ENCODE data around the gene PLAGL1. TPM values are rescaled to one million over a fixed set of nuclear protein-coding genes. Genes with fewer than 3 reads are reported as not detected.

The PLAGL1 gene
- total RNA-seq, 4 donors from 2014 or later, result 21.7 to 39.2 (median 27.8) TPM

- 93 to 94% methylated on average over 8 of the region's 8 CpGs for WGBS, 2 donors
These were observed 52.1 kb downstream of the PLAGL1 start for GRCh38 chr6:143955971-143956370.

DNA sequence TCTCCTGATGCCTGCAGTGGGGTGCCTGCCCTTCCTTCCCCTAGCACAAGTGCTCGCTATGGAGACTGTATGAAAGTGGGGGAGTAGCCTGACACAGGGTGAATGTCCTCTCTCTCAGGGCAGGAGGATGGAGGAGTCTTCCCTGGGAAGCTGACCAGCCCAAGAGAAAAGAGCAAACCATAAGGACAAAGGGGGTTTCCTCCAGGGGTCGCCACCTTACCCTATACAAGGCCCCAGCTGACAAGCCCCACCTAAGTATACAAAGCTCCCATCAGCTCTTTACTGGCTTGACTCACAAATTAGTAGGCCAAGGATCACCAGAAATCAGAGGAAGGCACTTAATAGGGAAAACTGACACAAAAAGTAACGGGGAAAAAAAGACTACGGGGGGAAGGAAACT is 54.1 kb downstream of the PLAGL1 start:
- WGBS, 2 donors, result 86 to 92% methylated on average over 4 of the region's 4 CpGs
- no peak for TF ChIP-seq CTCF (IDR thresholded peaks at IDR 0.05)
- TF ChIP-seq POLR2A (IDR thresholded peaks at IDR 0.05), result no peak
- H3K4me3 ChIP-seq (ENCODE audit: low read depth, poor library complexity, severe bottlenecking), result no peak overlapping the region
- intact Hi-C loops (cut with DNase I; ENCODE audit: low total_unique reads), result no loop called here
- DNase-seq (ENCODE audit: low spot score in 2 of 2), result no peak

More at GRCh38 chr6:143955971-143956370, 52.1 kb downstream of the PLAGL1 start:
- intact Hi-C loops (cut with DNase I; ENCODE audit: low total_unique reads), result no loop called here
- no peak for DNase-seq (ENCODE audit: low spot score in 2 of 2)
- no peak overlapping the region for H3K4me3 ChIP-seq (ENCODE audit: low read depth, poor library complexity, severe bottlenecking)
- no peak for TF ChIP-seq CTCF (IDR thresholded peaks at IDR 0.05)
- TF ChIP-seq POLR2A (IDR thresholded peaks at IDR 0.05), result no peak

GRCh38 chr6:143952947-143953701 is 54.9 kb downstream of the PLAGL1 start:
- no peak overlapping the region for H3K4me3 ChIP-seq (ENCODE audit: low read depth, poor library complexity, severe bottlenecking)
- no peak for TF ChIP-seq POLR2A (IDR thresholded peaks at IDR 0.05)
- no peak for TF ChIP-seq CTCF (IDR thresholded peaks at IDR 0.05)
- intact Hi-C loops (cut with DNase I; ENCODE audit: low total_unique reads), result no loop called here
- WGBS, 2 donors, result 86 to 88% methylated on average over 4 of the region's 4 CpGs
- DNase-seq (ENCODE audit: low spot score in 2 of 2), result no peak

DNA sequence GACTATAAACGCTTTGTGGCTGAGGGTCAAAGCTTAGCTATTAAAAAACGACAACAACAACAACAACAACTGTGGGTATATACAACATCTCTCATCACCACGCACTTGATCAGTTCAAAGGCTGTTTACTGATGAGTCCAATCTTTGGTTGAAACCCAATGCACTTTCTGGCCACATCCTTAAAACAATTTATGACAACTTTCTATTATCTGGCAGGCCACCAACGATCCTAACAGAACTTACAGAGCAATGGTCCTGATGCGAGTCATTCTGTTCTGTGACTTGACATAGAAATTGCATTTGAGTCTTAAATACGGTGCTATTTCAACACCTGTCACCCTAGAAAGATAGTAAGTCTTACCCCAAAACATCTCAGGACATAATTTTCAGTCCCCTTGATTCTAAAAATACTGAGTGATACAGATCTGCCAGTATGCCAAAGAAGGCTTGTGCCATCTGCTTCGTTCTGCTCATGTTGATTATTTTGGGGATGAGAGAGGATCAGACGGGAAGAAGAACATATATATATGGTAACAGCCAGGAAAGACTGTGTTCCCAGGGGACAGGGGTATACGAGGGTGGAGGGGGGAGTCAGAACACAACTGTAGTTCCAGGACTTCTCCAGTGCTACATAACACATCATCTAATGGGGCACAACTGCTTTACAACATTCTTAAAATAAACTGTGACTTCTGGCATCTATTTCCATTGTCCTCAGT is 55.8 kb downstream of the PLAGL1 start:
- intact Hi-C loops (cut with DNase I; ENCODE audit: low total_unique reads), result no loop called here
- TF ChIP-seq CTCF (IDR thresholded peaks at IDR 0.05) (no peak), POLR2A (IDR thresholded peaks at IDR 0.05) (no peak)
- no peak for DNase-seq (ENCODE audit: low spot score in 2 of 2)
- H3K4me3 ChIP-seq (ENCODE audit: low read depth, poor library complexity, severe bottlenecking), result no peak overlapping the region
- 86% methylated on average over 9 of the region's 9 CpGs for WGBS, 2 donors

DNA sequence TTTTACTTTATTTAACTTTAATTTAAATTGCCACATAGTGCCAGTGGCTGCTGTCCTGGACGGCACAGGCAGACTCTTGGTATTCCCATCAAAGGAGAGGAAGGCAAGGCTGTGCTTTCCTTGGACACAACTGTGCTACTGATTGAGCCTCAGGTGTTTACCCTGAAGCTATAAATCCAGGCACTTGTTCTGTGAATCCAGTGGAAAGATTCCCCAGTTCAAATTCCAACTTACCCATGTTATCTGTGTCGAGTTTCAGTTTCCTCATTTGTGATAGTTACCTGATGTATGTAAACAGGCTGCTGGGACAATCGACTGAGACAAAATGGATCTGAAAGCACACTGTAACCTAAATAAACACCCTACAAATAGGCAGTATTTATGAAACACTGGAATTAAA is 57.2 kb downstream of the PLAGL1 start:
- H3K4me3 ChIP-seq (ENCODE audit: low read depth, poor library complexity, severe bottlenecking), result no peak overlapping the region
- no peak for TF ChIP-seq POLR2A (IDR thresholded peaks at IDR 0.05)
- no peak for TF ChIP-seq CTCF (IDR thresholded peaks at IDR 0.05)
- intact Hi-C loops (cut with DNase I; ENCODE audit: low total_unique reads), result no loop called here
- 74 to 82% methylated on average over 3 of the region's 3 CpGs for WGBS, 2 donors
- DNase-seq (ENCODE audit: low spot score in 2 of 2), result no peak

All from lower leg skin (tissue), 4 donors.